Neuronal stem cell (in vitro differentiated cells): Measurements from ENCODE around the gene ZNF282.

Experiments used
- DNase-seq: peaks from one replicate; pipeline ENCODE4 v3.0.0-alpha.2; 2013; ENCODE audit warnings: low spot score
- H2AFZ ChIP-seq: one replicate; pipeline ENCODE4 v1.6.1; 2013; ENCODE audit warnings: mild to moderate bottlenecking, low read length, inconsistent platforms
- H2AK5ac ChIP-seq: 2 replicates; pipeline ENCODE4 v1.6.1; 2013; ENCODE audit warnings: low read depth, mild to moderate bottlenecking, inconsistent platforms, low read length, moderate library complexity, mixed read lengths
- H2BK120ac ChIP-seq: 2 replicates; pipeline ENCODE4 v1.6.1; 2013; ENCODE audit warnings: low read depth, mild to moderate bottlenecking, inconsistent platforms, low read length, moderate library complexity, mixed read lengths
- H2BK12ac ChIP-seq: one replicate; pipeline ENCODE4 v1.6.1; 2013; ENCODE audit warnings: low read length, inconsistent platforms
- H2BK15ac ChIP-seq: 2 replicates; pipeline ENCODE4 v1.6.1; 2013; ENCODE audit warnings: mild to moderate bottlenecking, low read length, inconsistent platforms, mixed read lengths
- H2BK5ac ChIP-seq: one replicate; pipeline ENCODE4 v1.6.1; 2013; ENCODE audit warnings: inconsistent platforms, mild to moderate bottlenecking, low read length, moderate library complexity
- H3K14ac ChIP-seq: one replicate; pipeline ENCODE4 v1.6.1; 2013; ENCODE audit warnings: low read length, inconsistent platforms
- H3K18ac ChIP-seq: 2 replicates; pipeline ENCODE4 v1.6.1; 2013; ENCODE audit warnings: low read length, inconsistent platforms
- H3K23ac ChIP-seq: 2 replicates; pipeline ENCODE4 v1.6.1; 2013; ENCODE audit warnings: low read depth, mild to moderate bottlenecking, mixed read lengths, low read length, inconsistent platforms; ENCODE audit not compliant: poor library complexity
- H3K27ac ChIP-seq: replicated peaks from 3 replicates; pipeline ENCODE4 v1.5.1; 2013; ENCODE audit warnings: low read length, inconsistent platforms
- H3K27me3 ChIP-seq, 3 experiments: 2 replicates each; pipeline ENCODE4 v1.6.1; 2013; ENCODE audit warnings: low read length in 3 of 3, mild to moderate bottlenecking in 2 of 3, inconsistent platforms in 1 of 3, low read depth in 1 of 3, mixed read lengths in 1 of 3, moderate library complexity in 1 of 3; ENCODE audit not compliant: control insufficient read depth in 3 of 3, insufficient read depth in 3 of 3
- H3K36me3 ChIP-seq, 2 donors: replicated peaks in 1 of 2; 2 replicates each; pipeline ENCODE4 v1.6.1; 2013; ENCODE audit warnings: low read length in 2 of 2; ENCODE audit not compliant: control insufficient read depth in 2 of 2, insufficient read depth in 2 of 2
- H3K4ac ChIP-seq: 2 replicates; pipeline ENCODE4 v1.6.1; 2013; ENCODE audit warnings: inconsistent platforms, mild to moderate bottlenecking, low read length, moderate library complexity
- H3K4me1 ChIP-seq, 2 donors: 1 replicate in 1 of 2; 2 replicates in 1 of 2; pipeline ENCODE4 v1.6.1; 2013; ENCODE audit warnings: low read length in 2 of 2, low read depth in 1 of 2; ENCODE audit not compliant: control insufficient read depth in 2 of 2, insufficient read depth in 1 of 2
- H3K4me2 ChIP-seq: one replicate; pipeline ENCODE4 v1.6.1; 2013; ENCODE audit warnings: mild to moderate bottlenecking, low read length, inconsistent platforms; ENCODE audit not compliant: insufficient read depth, poor library complexity, severe bottlenecking
- H3K4me3 ChIP-seq, 2 donors: 2 replicates each; pipeline ENCODE4 v1.5.1; 2013; ENCODE audit warnings: low read length in 2 of 2, mild to moderate bottlenecking in 2 of 2, inconsistent platforms in 1 of 2, moderate library complexity in 1 of 2
- H3K79me1 ChIP-seq: one replicate; pipeline ENCODE4 v1.6.1; 2013; ENCODE audit warnings: low read depth, mild to moderate bottlenecking, inconsistent platforms, low read length, moderate library complexity
- H3K9ac ChIP-seq: one replicate; pipeline ENCODE4 v1.6.1; 2013; ENCODE audit warnings: mild to moderate bottlenecking, low read depth, low read length, inconsistent platforms; ENCODE audit not compliant: poor library complexity
- H3K9me3 ChIP-seq, 2 donors: replicated peaks in 1 of 2; 2 replicates each; pipeline versions ENCODE3 to v1.6.1; 2013; ENCODE audit warnings: low read length in 2 of 2, mild to moderate bottlenecking in 2 of 2, inconsistent platforms in 1 of 2, low read depth in 1 of 2, mixed read lengths in 1 of 2, moderate library complexity in 1 of 2; ENCODE audit not compliant: control insufficient read depth in 2 of 2, insufficient read depth in 1 of 2
- H4K8ac ChIP-seq: one replicate; pipeline ENCODE4 v1.6.1; 2013; ENCODE audit warnings: low read depth, mild to moderate bottlenecking, inconsistent platforms, low read length, moderate library complexity
- H4K91ac ChIP-seq: one replicate; pipeline ENCODE4 v1.6.1; 2013; ENCODE audit warnings: low read length, low read depth, mild to moderate bottlenecking, inconsistent platforms; ENCODE audit not compliant: poor library complexity
- WGBS, 2 donors: extraction: QIAGEN DNeasy Blood & Tissue Kit; methylation state at CpG; one replicate each; pipeline ENCODE4 v1.1.7; 2013; ENCODE audit warnings: missing lambda C conversion rate in 2 of 2, mixed read lengths in 1 of 2; ENCODE audit not compliant: insufficient read length in 2 of 2, insufficient replicate concordance in 1 of 2; ENCODE audit errors: extremely low coverage in 2 of 2; 5-methylcytosine and 5-hydroxymethylcytosine counted together

Gene ZNF282

GRCh38 chr7:149150981-149151380 is 44.4 kb upstream of the ZNF282 start:
- H2AK5ac ChIP-seq, result no peak overlapping the region
- H3K4me1 ChIP-seq, result no peaks in the 10 kb centered on the region
- H3K36me3 ChIP-seq, result peaks cover 9 to 42% of the 10 kb centered on the region in 2 donors
- H2AFZ ChIP-seq, result no peak overlapping the region
- H4K8ac ChIP-seq, result no peak overlapping the region
- no peak overlapping the region for H2BK5ac ChIP-seq
- no peak overlapping the region for H3K4me2 ChIP-seq
- WGBS, 2 donors, result no CpG with 5 or more reads among the region's 4 CpGs
- no peak overlapping the region for H3K23ac ChIP-seq
- DNase-seq, result no peak
- no peak overlapping the region for H2BK120ac ChIP-seq
- no peaks in the 10 kb centered on the region for H3K27me3 ChIP-seq
- H3K27ac ChIP-seq, result no peak overlapping the region
- H3K9me3 ChIP-seq, result no peaks in the 10 kb centered on the region
- peaks cover 19% of the 10 kb centered on the region for H3K79me1 ChIP-seq
- H3K4me3 ChIP-seq, result no peak overlapping the region
- no peak overlapping the region for H3K4ac ChIP-seq
- H3K9ac ChIP-seq, result no peak overlapping the region
- H2BK15ac ChIP-seq, result no peak overlapping the region
- H2BK12ac ChIP-seq, result no peak overlapping the region
- H4K91ac ChIP-seq, result no peak overlapping the region
- no peak overlapping the region for H3K18ac ChIP-seq
- H3K14ac ChIP-seq, result no peak overlapping the region

GRCh38 chr7:149153346-149153745 is 42.0 kb upstream of the ZNF282 start:
- Histone ChIP-seq H3K27me3 (no peaks in the 10 kb centered on the region), H2BK120ac (no peak overlapping the region), H3K79me1 (peaks cover 9% of the 10 kb centered on the region), H3K36me3 (peaks cover 13 to 58% of the 10 kb centered on the region in 2 donors), H3K27ac (no peak overlapping the region), H3K9ac (no peak overlapping the region), H4K8ac (no peak overlapping the region), H3K4me1 (no peaks in the 10 kb centered on the region), H3K4me3 (no peak overlapping the region), H3K23ac (no peak overlapping the region), H3K18ac (no peak overlapping the region), H2AFZ (no peak overlapping the region), H3K4me2 (no peak overlapping the region), H3K4ac (no peak overlapping the region), H2BK15ac (no peak overlapping the region), H2BK12ac (no peak overlapping the region), H2BK5ac (no peak overlapping the region), H3K9me3 (no peaks in the 10 kb centered on the region), H3K14ac (no peak overlapping the region), H4K91ac (no peak overlapping the region), H2AK5ac (no peak overlapping the region)
- WGBS, 2 donors, result no CpG with 5 or more reads among the region's 2 CpGs
- DNase-seq, result no peak

GRCh38 chr7:149154056-149154455 is 41.3 kb upstream of the ZNF282 start:
- no CpG with 5 or more reads among the region's 11 CpGs for WGBS, 2 donors
- H3K4ac ChIP-seq, result no peak overlapping the region

GRCh38 chr7:149156898-149157297 is 38.4 kb upstream of the ZNF282 start:
- H4K91ac ChIP-seq, result no peak overlapping the region
- no peak for DNase-seq

More at GRCh38 chr7:149154056-149154455, 41.3 kb upstream of the ZNF282 start:
- DNase-seq, result no peak
- no peak overlapping the region for H3K18ac ChIP-seq
- peaks cover 9% of the 10 kb centered on the region for H3K79me1 ChIP-seq
- no peak overlapping the region for H2BK5ac ChIP-seq
- no peak overlapping the region for H4K91ac ChIP-seq
- no peak overlapping the region for H3K4me2 ChIP-seq
- H2AFZ ChIP-seq, result no peak overlapping the region
- H2BK12ac ChIP-seq, result no peak overlapping the region
- H3K36me3 ChIP-seq, result peaks cover 13 to 60% of the 10 kb centered on the region in 2 donors
- no peak overlapping the region for H2BK120ac ChIP-seq
- H3K4me1 ChIP-seq, result no peaks in the 10 kb centered on the region
- no peak overlapping the region for H3K14ac ChIP-seq
- no peaks in the 10 kb centered on the region for H3K9me3 ChIP-seq
- H3K4me3 ChIP-seq, result peak overlapping the region in 1 of 2 donors; percentile 3
- no peak overlapping the region for H4K8ac ChIP-seq
- H3K9ac ChIP-seq, result peak overlapping the region; percentile 60
- no peak overlapping the region for H3K23ac ChIP-seq
- no peak overlapping the region for H2AK5ac ChIP-seq
- no peak overlapping the region for H2BK15ac ChIP-seq
- no peaks in the 10 kb centered on the region for H3K27me3 ChIP-seq
- no peak overlapping the region for H3K27ac ChIP-seq

More at GRCh38 chr7:149156898-149157297, 38.4 kb upstream of the ZNF282 start:
- Histone ChIP-seq H2BK120ac (no peak overlapping the region), H2AK5ac (no peak overlapping the region), H4K8ac (no peak overlapping the region), H3K9me3 (no peaks in the 10 kb centered on the region), H3K9ac (no peak overlapping the region), H3K14ac (no peak overlapping the region), H2AFZ (no peak overlapping the region), H3K36me3 (peaks cover 13 to 63% of the 10 kb centered on the region in 2 donors), H3K79me1 (peaks cover 4% of the 10 kb centered on the region), H3K27me3 (no peaks in the 10 kb centered on the region), H3K4me1 (no peaks in the 10 kb centered on the region), H3K4me3 (no peak overlapping the region), H3K27ac (no peak overlapping the region), H2BK5ac (no peak overlapping the region), H2BK15ac (no peak overlapping the region), H2BK12ac (no peak overlapping the region), H3K4ac (no peak overlapping the region), H3K23ac (no peak overlapping the region), H3K18ac (no peak overlapping the region), H3K4me2 (no peak overlapping the region)
- no CpG with 5 or more reads among the region's 6 CpGs for WGBS, 2 donors
